CD1c-positive myeloid dendritic cell (primary cell): ENCODE results near the gene HSD11B1.

ENCODE experiments used
- DNase-seq: peaks from one replicate; pipeline ENCODE4 v3.0.0-alpha.2; 2016; ENCODE audit errors: extremely low spot score

Gene HSD11B1

GRCh38 chr1:209755926-209756614 lies 51.4 kb downstream of the HSD11B1 start, which contains the start of gene TRAF3IP3:
Gene TRAF3IP3, plus strand, starts transcription at chr1:209756053. Its CDS starts 3,987 bp downstream, at chr1:209760040.
- peak; percentile 81 for DNase-seq

DNA sequence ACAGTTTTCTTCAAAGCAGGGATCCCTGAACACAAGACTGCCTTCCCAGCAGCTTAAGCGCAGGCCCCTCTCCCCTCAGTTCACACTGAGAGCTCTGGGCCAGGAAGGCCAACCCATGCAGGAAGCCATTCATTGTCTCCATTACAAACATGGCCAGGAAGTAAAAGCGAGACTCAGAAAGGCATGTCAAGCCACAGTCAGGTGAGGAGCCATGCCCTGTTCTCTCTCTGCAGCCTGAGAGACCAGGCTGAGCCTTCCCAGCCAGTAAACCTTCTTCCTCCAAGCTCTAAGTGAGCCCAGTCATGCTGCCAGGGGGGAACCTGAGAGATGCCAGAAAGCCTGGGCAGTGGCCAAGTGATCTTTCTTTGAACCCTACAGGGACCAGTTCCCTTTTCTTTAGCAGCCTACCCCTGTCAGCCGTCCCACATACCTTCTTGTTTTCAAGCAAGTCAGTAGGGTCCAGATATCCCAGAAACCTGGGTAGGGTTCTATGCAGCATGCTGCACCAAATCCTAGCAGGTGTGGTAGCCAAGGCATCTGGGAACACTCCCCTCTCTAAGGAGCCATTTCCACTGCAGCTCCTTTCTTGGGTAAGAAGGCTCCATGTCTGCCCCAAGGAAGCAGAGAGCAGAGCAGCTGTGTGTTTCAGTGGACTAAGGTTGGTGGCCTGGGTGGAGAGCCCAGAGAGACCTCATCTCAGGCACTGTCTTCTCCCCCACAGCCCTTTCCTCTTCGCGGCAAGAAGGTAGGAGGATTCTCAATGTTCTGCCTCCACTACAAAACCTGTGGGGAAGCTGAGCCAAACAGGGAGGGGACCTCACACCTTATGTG lies 52.2 kb downstream of the HSD11B1 start:
- peak; percentile 82 for DNase-seq

GRCh38 chr1:209758400-209758799 lies 53.8 kb downstream of the HSD11B1 start:
- DNase-seq: no peak

DNA sequence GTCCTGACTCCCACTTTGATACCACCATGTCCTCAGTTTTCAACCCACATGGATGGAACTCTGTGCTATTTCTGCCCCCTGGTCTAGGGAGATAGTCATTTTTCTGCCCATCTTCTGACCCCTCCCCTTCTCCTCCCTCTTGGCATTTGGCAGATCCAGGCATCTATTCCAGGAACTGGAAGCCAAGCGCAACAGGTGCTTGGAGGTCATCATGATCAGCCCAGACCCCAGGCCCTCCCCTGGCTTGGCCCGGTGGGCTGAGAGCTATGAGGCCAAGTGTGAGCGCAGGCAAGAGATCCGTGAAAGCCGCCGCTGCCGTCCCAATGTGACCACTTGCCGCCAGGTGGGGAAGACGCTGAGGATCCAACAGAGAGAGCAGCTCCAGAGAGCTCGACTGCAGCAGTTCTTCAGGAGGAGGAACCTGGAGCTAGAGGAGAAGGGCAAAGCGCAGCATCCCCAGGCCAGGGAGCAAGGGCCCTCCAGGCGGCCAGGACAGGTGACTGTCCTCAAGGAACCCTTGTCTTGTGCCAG lies 55.2 kb downstream of the HSD11B1 start:
- DNase-seq: no peak

- DNase-seq: peak; percentile 67
Measured at GRCh38 chr1:209761011-209761635, 56.5 kb downstream of the HSD11B1 start.

- peak; percentile 52 for DNase-seq
Measured at GRCh38 chr1:209766051-209766450, 61.4 kb downstream of the HSD11B1 start.

- no peak for DNase-seq
Measured at GRCh38 chr1:209767096-209767495, 62.5 kb downstream of the HSD11B1 start.

GRCh38 chr1:209767706-209768105 lies 63.1 kb downstream of the HSD11B1 start:
- no peak for DNase-seq

DNA sequence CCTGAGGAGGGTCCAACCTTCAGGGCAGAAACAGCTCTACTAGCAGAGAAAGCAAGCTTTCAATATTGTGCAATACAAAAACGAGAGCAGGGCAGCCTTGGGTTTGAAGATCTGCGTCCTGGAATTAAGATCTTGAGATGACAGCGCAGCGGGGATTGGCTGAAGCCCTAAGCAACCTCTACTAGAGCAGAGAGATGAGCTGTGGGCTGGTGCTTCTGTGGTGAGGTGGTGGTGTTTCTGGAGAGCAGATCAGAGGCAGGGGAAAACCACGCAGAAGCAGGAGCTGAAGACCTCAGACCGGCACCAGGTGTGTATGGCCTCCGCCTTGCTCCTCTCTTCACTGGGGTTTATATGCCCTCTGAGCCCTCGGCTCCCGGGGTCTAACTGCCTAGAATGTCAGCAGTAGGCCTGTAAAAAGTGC lies 63.7 kb downstream of the HSD11B1 start:
- peak; percentile 58 for DNase-seq

DNA sequence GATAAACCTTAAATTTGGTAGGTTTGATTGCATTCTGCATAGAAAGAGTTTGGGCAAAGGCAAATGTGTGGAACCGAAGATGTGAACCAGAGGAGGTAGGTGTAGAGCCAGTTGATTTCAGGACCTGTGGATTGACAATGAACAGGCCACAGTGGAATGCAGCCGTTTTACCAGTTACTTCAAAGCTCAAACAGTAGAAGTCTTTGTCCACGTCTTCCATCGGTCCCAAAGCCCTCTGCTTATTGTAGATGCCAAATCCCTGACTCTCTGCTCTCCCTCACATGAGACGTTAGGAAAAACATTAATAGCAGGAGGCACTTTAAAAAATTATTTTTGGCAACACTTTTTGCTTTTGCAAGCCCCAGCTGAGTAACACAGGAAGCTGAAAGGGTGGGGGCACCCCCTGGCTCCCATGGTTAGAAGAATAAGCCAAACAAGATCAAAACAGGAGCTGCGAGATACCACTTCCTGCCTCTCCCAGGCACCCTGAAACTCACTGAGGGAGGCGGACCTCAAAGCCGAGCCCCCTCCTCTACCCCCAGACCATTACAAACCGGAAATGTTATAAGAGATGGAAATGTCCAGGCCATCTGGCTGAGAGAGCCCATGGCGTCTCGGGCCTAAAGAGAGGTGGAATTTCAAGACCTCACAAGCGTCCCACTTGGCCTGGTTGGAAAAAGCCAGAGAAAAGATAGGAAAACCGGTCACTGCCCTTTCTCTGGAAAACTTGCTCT lies 64.7 kb downstream of the HSD11B1 start:
- DNase-seq: peak; percentile 61

GRCh38 chr1:209769971-209770370 lies 65.3 kb downstream of the HSD11B1 start:
- no peak for DNase-seq

GRCh38 chr1:209770636-209771415 lies 66.2 kb downstream of the HSD11B1 start:
- no peak for DNase-seq

DNA sequence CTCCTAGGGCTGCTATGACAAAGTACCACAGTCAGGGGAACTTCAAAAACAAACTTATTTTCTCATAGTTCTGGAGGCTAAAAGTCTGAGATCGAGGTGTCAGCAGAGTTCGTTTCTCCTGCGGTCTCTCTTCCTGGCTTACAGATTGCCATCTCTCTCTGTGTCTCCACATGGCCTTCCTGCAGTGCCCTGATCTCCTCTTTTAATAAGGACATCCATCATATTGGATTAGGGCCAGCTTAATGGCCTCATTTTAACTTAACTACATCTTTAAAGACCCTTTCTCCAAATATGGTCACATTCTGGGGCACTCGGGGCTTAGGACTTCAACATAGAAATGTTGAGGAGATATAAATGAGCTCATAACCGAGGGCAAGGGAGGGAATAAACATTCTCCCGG lies 67.5 kb downstream of the HSD11B1 start:
- DNase-seq: no peak

DNA sequence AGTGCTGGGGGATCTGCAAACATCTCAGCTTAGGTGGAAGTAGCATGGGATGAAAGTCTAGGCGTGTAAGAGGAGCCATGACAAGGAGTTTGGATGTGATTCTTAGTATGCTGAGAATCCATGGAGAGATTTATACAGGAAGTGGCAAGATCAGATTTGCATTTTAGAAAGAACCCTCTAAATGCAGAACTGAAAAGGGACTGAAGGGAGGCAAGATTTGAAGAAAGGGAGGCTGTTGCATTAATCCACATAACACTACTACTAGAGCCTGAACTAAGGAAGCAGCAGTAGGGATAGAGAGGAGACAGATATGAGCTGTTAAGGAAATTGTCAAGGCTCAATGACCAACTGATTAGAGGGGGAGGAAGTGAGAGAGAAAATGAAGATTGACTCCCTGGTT lies 69.9 kb downstream of the HSD11B1 start:
- DNase-seq: peak; percentile 50

DNA sequence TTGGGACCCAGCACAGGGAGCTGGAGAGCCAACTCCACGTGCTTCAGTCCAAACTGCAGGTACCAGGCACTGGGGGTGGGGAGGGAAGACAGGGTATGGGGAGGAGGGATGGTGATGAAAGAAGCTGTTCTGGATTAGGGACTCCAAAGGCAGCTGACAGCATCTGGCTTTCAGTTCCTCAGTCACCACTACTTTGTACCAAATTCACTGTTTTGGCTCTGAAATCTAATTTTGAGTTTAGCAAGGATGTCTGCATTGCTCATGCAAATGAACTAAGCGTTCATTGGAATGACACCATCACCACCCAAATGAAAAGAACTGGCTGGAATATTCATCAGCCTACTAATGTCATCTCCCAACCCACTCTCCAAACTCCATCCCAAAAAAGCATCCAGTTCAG lies 71.0 kb downstream of the HSD11B1 start:
- no peak for DNase-seq

- no peak for DNase-seq
Measured at GRCh38 chr1:209777587-209777986, 72.9 kb downstream of the HSD11B1 start.

DNA sequence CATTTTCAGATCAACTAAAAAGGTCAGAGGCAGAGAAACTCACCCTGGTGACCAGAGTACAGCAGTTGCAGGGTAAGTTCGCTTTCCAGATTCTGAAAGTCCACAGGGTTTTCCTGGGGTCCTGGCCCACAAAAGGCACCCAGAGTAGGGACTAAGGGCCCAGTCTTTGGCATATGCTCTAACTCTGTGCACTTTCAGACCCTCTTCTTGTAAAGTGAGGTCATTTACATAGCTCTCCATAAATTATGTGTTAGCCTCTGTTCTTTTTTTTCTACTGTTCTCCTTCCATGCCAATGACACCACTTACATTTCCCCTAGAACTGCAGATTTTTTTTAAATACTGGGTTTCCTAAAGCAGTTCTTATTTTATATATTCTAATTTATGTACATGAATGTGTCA lies 73.5 kb downstream of the HSD11B1 start:
- DNase-seq: no peak

DNA sequence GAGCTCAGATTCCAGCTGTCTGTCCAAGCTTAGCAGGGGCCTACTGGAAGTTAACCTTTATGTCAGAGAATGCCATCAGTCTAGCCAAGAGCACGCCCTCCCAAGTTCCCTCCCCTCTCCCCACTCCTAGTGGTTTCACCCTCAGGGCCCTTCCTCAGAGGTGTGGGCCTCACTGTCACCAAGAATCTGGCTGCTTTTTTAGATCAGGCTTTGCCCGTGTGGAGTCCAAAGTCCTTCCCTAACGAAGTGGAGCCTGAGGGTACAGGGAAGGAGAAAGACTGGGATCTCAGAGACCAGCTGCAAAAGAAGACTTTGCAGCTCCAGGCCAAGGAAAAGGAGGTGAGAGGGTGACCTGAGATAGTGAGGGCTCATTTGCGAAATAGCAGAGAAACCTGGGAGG lies 75.6 kb downstream of the HSD11B1 start:
- no peak for DNase-seq

DNA sequence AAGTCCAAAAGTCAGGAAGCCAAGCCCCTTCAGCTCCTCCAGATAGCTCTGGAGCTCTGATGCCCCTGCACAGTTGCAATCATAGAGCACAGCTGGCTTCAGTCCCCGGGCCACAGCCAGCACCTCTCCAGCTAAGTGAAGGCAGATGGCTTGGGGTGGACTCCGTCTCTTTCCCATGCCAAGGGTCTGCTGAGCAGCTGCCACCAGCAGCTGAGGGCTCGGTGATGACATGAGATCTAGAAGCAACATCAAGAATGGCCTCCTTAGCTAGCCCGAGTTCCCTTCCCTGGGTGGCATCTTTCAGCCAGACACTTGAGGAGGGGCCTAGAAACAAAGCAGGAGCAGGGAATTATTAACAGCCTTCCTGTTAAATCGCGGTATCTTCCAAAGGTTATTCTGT lies 78.7 kb downstream of the HSD11B1 start:
- no peak for DNase-seq
